Measurements from ENCODE around the gene RCL1.
"Not testable (repeated sequence)": the region's sequence is repeated elsewhere in the genome, so short reads cannot be mapped to it uniquely, and the experiment has no call there.

DNA sequence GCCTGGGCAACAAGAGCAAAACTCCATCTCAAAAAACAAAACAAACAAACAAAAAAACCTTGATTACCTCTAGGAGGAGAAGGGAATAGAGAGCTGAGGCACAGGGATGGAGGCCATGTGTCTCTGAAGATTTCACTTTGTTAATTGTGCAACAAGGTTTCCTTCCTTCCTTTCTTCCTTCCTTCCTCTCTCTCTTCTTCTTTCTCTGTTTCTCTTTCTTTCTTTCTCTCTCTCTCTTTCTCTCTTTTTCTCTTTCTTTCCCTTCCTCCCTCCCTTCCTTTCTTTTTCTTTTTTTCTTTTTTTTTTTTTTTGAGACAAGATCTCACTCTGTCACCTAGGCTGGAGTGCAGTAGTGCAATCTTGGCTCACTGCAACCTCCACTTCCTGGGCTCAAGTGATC is 38.2 kb upstream of the RCL1 start:
- not testable (repeated sequence) for TF ChIP-seq POLR2A (IDR thresholded peaks at IDR 0.05)
- TF ChIP-seq, protein P1, sequence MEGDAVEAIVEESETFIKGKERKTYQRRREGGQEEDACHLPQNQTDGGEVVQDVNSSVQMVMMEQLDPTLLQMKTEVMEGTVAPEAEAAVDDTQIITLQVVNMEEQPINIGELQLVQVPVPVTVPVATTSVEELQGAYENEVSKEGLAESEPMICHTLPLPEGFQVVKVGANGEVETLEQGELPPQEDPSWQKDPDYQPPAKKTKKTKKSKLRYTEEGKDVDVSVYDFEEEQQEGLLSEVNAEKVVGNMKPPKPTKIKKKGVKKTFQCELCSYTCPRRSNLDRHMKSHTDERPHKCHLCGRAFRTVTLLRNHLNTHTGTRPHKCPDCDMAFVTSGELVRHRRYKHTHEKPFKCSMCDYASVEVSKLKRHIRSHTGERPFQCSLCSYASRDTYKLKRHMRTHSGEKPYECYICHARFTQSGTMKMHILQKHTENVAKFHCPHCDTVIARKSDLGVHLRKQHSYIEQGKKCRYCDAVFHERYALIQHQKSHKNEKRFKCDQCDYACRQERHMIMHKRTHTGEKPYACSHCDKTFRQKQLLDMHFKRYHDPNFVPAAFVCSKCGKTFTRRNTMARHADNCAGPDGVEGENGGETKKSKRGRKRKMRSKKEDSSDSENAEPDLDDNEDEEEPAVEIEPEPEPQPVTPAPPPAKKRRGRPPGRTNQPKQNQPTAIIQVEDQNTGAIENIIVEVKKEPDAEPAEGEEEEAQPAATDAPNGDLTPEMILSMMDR (IDR thresholded peaks at IDR 0.05) = not testable (repeated sequence)

All from thyroid gland (tissue), 4 donors.